Measurements from ENCODE around the gene OR2L8. TPM values are rescaled to one million over a fixed set of nuclear protein-coding genes. Genes with fewer than 3 reads are reported as not detected.

OR2L8 gene, protein sequence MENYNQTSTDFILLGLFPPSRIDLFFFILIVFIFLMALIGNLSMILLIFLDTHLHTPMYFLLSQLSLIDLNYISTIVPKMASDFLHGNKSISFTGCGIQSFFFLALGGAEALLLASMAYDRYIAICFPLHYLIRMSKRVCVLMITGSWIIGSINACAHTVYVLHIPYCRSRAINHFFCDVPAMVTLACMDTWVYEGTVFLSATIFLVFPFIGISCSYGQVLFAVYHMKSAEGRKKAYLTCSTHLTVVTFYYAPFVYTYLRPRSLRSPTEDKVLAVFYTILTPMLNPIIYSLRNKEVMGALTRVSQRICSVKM
- not detected for total RNA-seq (2021; ENCODE audit: unreplicated experiment)
- polyA plus RNA-seq (2012; ENCODE audit: insufficient read length), result not detected
- not detected for Bru-seq, nascent RNA
- not detected for BruChase-seq, experiment 1, labeled RNA remaining after a 2-hour chase
- BruChase-seq, experiment 2, labeled RNA remaining after a 6-hour chase, result not detected
- long read RNA-seq, result 0 reads

DNA sequence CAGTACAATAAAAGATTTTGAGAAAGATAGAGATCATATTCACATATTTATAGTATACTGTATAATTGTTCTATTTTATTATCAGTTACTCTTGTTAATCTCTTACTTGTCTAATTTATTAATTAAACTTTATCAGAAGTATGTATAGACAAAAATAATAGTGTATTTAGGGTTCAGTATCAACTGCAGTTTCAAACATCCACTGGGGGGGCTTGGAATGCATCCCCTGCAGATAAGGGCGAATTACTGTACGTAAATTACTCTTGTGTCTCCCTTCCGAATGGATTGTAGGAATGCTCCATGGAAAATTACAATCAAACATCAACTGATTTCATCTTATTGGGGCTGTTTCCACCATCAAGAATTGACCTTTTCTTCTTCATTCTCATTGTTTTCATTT is at the start of gene OR2L8:
Gene OR2L8, plus strand, starts transcription at position 301 of the 400 bp plus-strand sequence. Its CDS starts 0 bp downstream, at position 301.
- H3K36me3 ChIP-seq (ENCODE audit: control insufficient read depth, insufficient read depth, low read length), result no peaks in the 10 kb centered on the region
- no peak for ATAC-seq
- DNase-seq (ENCODE audit: low read depth, low spot score), result no peak
- H3K4me3 ChIP-seq (ENCODE audit: low read depth in 2 of 2, low read length in 2 of 2), result no peak within 1 kb of the TSS
- BruUV-seq (replicated peaks), result no TSS peak
- no peaks in the 10 kb centered on the region for H3K9me3 ChIP-seq (ENCODE audit: control insufficient read depth, insufficient read depth, low read depth, low read length)
- H3K4me1 ChIP-seq (ENCODE audit: control insufficient read depth, insufficient read depth, low read length), result no peaks in the 10 kb centered on the region
- in situ Hi-C loops (cut with HindIII; ENCODE audit: low pct_unique_long_range_greater_than_20kb, low sequenced_read_pairs), result no loop called here
- H3K27ac ChIP-seq (ENCODE audit: low read length), result no peak within 1 kb of the TSS
- H3K27me3 ChIP-seq (ENCODE audit: control insufficient read depth, insufficient read depth, low read length), result no peaks in the 10 kb centered on the region
- TF ChIP-seq, protein P1, sequence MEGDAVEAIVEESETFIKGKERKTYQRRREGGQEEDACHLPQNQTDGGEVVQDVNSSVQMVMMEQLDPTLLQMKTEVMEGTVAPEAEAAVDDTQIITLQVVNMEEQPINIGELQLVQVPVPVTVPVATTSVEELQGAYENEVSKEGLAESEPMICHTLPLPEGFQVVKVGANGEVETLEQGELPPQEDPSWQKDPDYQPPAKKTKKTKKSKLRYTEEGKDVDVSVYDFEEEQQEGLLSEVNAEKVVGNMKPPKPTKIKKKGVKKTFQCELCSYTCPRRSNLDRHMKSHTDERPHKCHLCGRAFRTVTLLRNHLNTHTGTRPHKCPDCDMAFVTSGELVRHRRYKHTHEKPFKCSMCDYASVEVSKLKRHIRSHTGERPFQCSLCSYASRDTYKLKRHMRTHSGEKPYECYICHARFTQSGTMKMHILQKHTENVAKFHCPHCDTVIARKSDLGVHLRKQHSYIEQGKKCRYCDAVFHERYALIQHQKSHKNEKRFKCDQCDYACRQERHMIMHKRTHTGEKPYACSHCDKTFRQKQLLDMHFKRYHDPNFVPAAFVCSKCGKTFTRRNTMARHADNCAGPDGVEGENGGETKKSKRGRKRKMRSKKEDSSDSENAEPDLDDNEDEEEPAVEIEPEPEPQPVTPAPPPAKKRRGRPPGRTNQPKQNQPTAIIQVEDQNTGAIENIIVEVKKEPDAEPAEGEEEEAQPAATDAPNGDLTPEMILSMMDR (IDR thresholded peaks at IDR 0.05), result no peak
- TF ChIP-seq POLR2AphosphoS5 (IDR thresholded peaks at IDR 0.05; ENCODE audit: low read depth, low read length), result no peak
- TF ChIP-seq SIN3A (IDR thresholded peaks at IDR 0.05; ENCODE audit: borderline replicate concordance, insufficient read depth, low read depth, low read length), result no peak
- no peak for TF ChIP-seq TCF7L2 (IDR thresholded peaks at IDR 0.05; ENCODE audit: low read depth, low read length)
- TF ChIP-seq, protein P2, sequence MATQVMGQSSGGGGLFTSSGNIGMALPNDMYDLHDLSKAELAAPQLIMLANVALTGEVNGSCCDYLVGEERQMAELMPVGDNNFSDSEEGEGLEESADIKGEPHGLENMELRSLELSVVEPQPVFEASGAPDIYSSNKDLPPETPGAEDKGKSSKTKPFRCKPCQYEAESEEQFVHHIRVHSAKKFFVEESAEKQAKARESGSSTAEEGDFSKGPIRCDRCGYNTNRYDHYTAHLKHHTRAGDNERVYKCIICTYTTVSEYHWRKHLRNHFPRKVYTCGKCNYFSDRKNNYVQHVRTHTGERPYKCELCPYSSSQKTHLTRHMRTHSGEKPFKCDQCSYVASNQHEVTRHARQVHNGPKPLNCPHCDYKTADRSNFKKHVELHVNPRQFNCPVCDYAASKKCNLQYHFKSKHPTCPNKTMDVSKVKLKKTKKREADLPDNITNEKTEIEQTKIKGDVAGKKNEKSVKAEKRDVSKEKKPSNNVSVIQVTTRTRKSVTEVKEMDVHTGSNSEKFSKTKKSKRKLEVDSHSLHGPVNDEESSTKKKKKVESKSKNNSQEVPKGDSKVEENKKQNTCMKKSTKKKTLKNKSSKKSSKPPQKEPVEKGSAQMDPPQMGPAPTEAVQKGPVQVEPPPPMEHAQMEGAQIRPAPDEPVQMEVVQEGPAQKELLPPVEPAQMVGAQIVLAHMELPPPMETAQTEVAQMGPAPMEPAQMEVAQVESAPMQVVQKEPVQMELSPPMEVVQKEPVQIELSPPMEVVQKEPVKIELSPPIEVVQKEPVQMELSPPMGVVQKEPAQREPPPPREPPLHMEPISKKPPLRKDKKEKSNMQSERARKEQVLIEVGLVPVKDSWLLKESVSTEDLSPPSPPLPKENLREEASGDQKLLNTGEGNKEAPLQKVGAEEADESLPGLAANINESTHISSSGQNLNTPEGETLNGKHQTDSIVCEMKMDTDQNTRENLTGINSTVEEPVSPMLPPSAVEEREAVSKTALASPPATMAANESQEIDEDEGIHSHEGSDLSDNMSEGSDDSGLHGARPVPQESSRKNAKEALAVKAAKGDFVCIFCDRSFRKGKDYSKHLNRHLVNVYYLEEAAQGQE (IDR thresholded peaks at IDR 0.05; ENCODE audit: insufficient read depth in 1 of 2, low read depth in 2 of 2, low read length in 1 of 2), result no peak
- intact Hi-C loops (cut with micrococcal nuclease; ENCODE audit: unreplicated experiment), result no loop called here
- POLR2A ChIA-PET, result no interaction called here
- CTCF ChIA-PET, result no interaction called here

DNA sequence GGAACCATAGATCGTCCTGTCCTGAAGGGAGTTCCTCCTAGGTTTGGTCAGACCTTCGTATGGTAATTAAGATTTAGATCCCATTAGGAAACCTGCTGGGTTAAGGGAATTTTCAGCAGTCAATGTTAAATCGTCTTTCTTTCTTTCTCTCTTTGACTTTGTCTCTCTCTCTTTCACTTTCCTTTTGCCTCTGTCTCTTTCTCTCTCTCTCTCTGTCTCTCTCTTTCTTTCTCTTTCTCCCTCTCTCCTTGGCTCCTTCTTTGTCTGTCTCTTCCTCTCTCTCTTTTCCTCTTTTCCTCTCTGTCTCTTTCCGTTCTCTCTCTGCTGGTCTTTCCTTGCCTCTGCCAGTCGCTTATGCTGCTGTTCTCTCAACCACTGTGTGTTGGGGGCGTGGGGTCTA is 44.5 kb upstream of the OR2L8 start:
- ATAC-seq (no peak), DNase-seq (ENCODE audit: low read depth, low spot score) (no peak)
- POLR2A ChIA-PET, result no interaction called here
- in situ Hi-C loops (cut with HindIII; ENCODE audit: low pct_unique_long_range_greater_than_20kb, low sequenced_read_pairs) (no loop called here), intact Hi-C loops (cut with micrococcal nuclease; ENCODE audit: unreplicated experiment) (no loop called here)
- CTCF ChIA-PET, result no interaction called here
- no peak for TF ChIP-seq TCF7L2 (IDR thresholded peaks at IDR 0.05; ENCODE audit: low read depth, low read length)
- no peak for TF ChIP-seq SIN3A (IDR thresholded peaks at IDR 0.05; ENCODE audit: borderline replicate concordance, insufficient read depth, low read depth, low read length)
- TF ChIP-seq POLR2AphosphoS5 (IDR thresholded peaks at IDR 0.05; ENCODE audit: low read depth, low read length), result no peak
- TF ChIP-seq, protein P1 (IDR thresholded peaks at IDR 0.05), result no peak
- TF ChIP-seq, protein P2 (IDR thresholded peaks at IDR 0.05; ENCODE audit: insufficient read depth in 1 of 2, low read depth in 2 of 2, low read length in 1 of 2), result no peak
- Histone ChIP-seq H3K27me3 (ENCODE audit: control insufficient read depth, insufficient read depth, low read length) (no peaks in the 10 kb centered on the region), H3K27ac (ENCODE audit: low read length) (no peak overlapping the region), H3K9me3 (ENCODE audit: control insufficient read depth, insufficient read depth, low read depth, low read length) (no peaks in the 10 kb centered on the region), H3K4me1 (ENCODE audit: control insufficient read depth, insufficient read depth, low read length) (no peaks in the 10 kb centered on the region), H3K36me3 (ENCODE audit: control insufficient read depth, insufficient read depth, low read length) (no peaks in the 10 kb centered on the region), H3K4me3 (ENCODE audit: low read depth in 2 of 2, low read length in 2 of 2) (no peak overlapping the region)
- no TSS peak for BruUV-seq (replicated peaks)
